Skeletal muscle tissue (tissue), 4 donors: ENCODE measurements around the gene ASPSCR1. TPM values are rescaled to one million over a fixed set of nuclear protein-coding genes. Genes with fewer than 3 reads are reported as not detected.
"Not testable (repeated sequence)": the region's sequence is repeated elsewhere in the genome, so short reads cannot be mapped to it uniquely, and the experiment has no call there.

ENCODE experiments used
- H3K27ac ChIP-seq: one replicate; pipeline ENCODE4 v1.7.0; 2013; ENCODE audit warnings: mild to moderate bottlenecking, low read depth, low read length, inconsistent platforms
- H3K27me3 ChIP-seq, 3 donors: one replicate each; pipeline ENCODE4 v1.7.0; 2013; ENCODE audit warnings: low read length in 3 of 3; ENCODE audit not compliant: control insufficient read depth in 3 of 3, insufficient read depth in 3 of 3
- H3K36me3 ChIP-seq, 3 donors: one replicate each; pipeline ENCODE4 v1.7.0; 2013; ENCODE audit warnings: low read length in 3 of 3; ENCODE audit not compliant: control insufficient read depth in 3 of 3, insufficient read depth in 3 of 3
- H3K4me1 ChIP-seq, 3 donors: one replicate each; pipeline ENCODE4 v1.7.0; 2013; ENCODE audit warnings: low read length in 3 of 3, mild to moderate bottlenecking in 3 of 3; ENCODE audit not compliant: control insufficient read depth in 3 of 3, insufficient read depth in 3 of 3
- H3K4me3 ChIP-seq, 3 donors: one replicate each; pipeline ENCODE4 v1.7.0; 2013; ENCODE audit warnings: low read length in 3 of 3
- H3K9ac ChIP-seq, 3 donors: one replicate each; pipeline ENCODE4 v1.7.0; 2013; ENCODE audit warnings: low read length in 3 of 3, mild to moderate bottlenecking in 3 of 3, moderate library complexity in 2 of 3, low read depth in 1 of 3
- H3K9me3 ChIP-seq, 3 donors: one replicate each; pipeline ENCODE4 v1.7.0; 2013; ENCODE audit warnings: low read length in 3 of 3; ENCODE audit not compliant: control insufficient read depth in 3 of 3
- total RNA-seq: library from RNA; depleted of rRNA; stranded (reverse); fragments of >200 nt; gene quantifications from one replicate; pipeline ENCODE4 v1.2.3, GENCODE V29; 2014
- donor health status: Osteomylitis.

Gene ASPSCR1
- total RNA-seq, 1 donor from 2014 or later = 18.8 TPM

DNA sequence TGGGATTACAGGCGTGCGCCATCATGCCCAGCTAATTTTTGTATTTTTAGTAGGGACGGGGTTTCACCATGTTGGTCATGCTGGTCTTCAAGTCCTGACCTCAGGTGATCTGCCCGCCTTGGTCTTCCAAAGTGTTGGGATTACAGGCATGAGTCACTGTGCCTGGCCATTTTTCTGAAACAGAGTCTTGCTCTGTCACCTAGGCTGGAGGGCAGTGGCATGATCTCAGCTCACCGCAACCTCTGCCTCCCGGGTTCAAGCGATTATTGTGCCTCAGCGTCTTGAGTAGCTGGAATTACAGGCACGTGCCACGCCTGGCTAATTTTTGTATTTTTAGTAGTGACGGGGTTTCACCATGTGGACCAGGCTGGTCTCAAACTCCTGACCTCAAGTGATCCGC is 4.1 kb downstream of the ASPSCR1 start:
- not testable (repeated sequence) for H3K27me3 ChIP-seq, H3K27ac ChIP-seq, H3K9ac ChIP-seq, H3K4me3 ChIP-seq, H3K9me3 ChIP-seq
- peaks cover 18 to 25% (median 21%) of the 10 kb centered on the region in 3 donors for H3K4me1 ChIP-seq
- H3K36me3 ChIP-seq = peaks cover 25 to 34% (median 27%) of the 10 kb centered on the region in 3 donors

DNA sequence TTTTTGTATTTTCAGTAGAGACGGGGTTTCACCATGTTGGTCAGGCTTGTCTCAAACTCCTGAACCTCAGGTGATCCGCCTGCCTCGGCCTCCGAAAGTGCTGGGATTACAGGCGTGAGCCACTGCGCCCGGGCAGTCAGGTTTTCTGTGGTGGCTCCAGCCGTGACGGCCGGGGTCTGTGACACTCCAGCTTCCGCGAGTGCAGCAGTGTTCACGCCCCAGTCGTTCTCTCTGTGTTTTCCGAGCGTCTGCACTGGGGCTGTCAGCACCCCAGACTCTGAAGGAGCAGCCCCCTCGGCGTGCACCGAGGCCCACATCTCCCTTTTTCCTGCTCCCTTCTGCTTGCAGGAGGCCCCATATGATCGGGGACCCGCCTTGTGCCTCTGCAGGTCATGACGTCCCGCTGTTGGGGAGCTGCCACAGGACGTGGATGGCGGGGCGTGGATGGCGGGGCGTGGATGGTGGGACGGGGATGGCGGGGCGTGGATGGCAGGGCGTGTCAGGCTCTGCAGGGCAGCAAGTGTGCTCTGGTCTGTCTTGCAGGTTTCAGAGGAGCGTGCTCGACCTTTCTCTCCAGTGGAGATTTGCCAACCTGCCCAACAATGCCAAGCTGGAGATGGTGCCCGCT is 5.7 kb downstream of the ASPSCR1 start:
- no peaks in the 10 kb centered on the region for H3K9me3 ChIP-seq
- H3K9ac ChIP-seq = no peak overlapping the region
- H3K4me1 ChIP-seq = peaks cover 12 to 18% (median 15%) of the 10 kb centered on the region in 3 donors
- H3K4me3 ChIP-seq = no peak overlapping the region
- H3K27me3 ChIP-seq = no peaks in the 10 kb centered on the region
- H3K27ac ChIP-seq = no peak overlapping the region
- H3K36me3 ChIP-seq = peaks cover 29 to 39% (median 33%) of the 10 kb centered on the region in 3 donors

DNA sequence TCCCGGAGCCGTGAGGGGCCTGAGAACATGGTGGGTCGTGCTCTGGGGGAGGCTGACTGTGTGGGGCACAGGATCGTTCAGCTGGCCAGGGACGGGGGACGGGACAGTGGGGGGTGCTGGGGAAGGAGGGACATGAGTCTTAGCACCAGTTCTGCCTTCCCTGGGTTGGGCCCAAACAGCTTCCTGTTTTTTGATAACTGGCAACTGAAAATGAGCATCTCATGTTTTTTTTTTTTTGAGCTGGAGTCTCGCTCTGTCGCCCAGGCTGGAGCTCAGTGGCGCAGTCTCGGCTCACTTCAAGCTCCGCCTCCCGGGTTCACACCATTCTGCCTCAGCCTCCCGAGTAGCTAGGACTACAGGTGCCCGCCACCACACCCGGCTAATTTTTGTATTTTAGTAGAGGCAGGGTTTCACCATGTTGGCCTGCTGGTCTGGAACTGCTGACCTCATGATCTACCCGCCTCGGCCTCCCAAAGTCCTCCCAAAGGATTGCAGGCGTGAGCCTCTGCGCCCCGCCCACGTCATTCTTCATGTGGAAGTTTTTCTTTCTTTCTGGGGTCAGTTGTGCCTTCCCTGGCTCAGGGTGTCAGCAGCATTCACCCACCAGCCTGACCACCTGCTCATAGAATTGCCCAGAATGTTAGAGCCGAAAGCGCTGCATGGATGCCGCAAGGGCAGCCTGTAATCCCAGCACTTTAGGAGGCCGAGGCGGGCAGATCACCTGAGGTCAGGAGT is 6.4 kb downstream of the ASPSCR1 start:
- Histone ChIP-seq H3K27ac (no peak overlapping the region), H3K4me1 (peaks cover 7 to 13% (median 10%) of the 10 kb centered on the region in 3 donors), H3K27me3 (no peaks in the 10 kb centered on the region), H3K9me3 (no peaks in the 10 kb centered on the region), H3K4me3 (no peak overlapping the region), H3K9ac (no peak overlapping the region), H3K36me3 (peaks cover 29 to 39% (median 33%) of the 10 kb centered on the region in 3 donors)

DNA sequence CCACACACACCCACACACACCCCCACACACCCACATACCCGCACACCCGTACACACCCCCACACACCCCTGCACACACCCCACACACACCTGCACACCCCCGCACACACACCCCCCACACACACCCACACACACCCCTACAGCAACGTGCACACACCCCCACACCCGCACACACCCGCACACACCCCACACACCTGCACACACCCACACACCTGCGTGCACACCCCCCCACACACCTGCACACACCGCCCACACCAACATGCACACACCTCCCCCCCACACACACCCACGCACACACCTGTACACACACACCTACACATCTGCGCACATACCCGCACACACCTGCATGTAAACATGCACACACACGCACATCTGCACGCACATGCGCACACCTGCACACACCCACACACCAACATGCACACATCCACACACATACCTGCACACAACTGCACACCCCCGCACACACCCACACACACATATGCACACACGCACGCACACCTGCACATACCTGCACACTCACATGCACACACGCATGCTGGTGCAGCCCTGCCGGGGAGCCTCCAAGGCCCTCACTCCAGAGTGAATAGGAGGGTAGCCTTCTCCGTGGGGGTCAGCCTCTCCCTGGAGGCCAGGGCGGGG is 7.5 kb downstream of the ASPSCR1 start:
- no peak overlapping the region for H3K4me3 ChIP-seq
- no peaks in the 10 kb centered on the region for H3K27me3 ChIP-seq
- H3K9me3 ChIP-seq = no peaks in the 10 kb centered on the region
- H3K4me1 ChIP-seq = peaks cover 0 to 7% (median 3%) of the 10 kb centered on the region in 3 donors
- no peak overlapping the region for H3K9ac ChIP-seq
- peaks cover 27 to 33% (median 29%) of the 10 kb centered on the region in 3 donors for H3K36me3 ChIP-seq
- H3K27ac ChIP-seq = no peak overlapping the region

DNA sequence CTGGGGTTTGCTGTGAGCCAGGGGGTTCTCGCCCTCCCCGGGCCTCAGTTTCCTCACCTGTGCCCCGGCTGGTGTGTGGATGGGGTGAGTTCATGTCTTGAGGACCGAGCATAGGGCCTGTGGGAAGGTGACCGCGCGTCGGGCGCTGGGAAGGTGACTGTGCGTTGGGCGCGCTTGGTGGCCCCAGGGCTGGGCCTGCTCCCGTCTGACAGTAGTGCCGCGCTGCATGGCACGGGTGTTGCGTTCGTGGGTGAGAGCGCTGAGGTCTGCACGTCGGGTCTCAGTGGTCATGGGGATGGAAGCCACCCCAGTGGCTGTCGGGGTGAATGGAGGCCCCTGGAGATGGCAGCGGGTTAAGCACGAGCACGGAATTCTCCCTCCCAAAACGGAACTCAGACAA is 9.2 kb downstream of the ASPSCR1 start:
- no peaks in the 10 kb centered on the region for H3K9me3 ChIP-seq
- H3K4me3 ChIP-seq = no peak overlapping the region
- no peaks in the 10 kb centered on the region for H3K27me3 ChIP-seq
- no peak overlapping the region for H3K27ac ChIP-seq
- H3K4me1 ChIP-seq = peaks cover 11 to 14% (median 11%) of the 10 kb centered on the region in 3 donors
- peaks cover 24 to 27% (median 26%) of the 10 kb centered on the region in 3 donors for H3K36me3 ChIP-seq
- H3K9ac ChIP-seq = no peak overlapping the region

DNA sequence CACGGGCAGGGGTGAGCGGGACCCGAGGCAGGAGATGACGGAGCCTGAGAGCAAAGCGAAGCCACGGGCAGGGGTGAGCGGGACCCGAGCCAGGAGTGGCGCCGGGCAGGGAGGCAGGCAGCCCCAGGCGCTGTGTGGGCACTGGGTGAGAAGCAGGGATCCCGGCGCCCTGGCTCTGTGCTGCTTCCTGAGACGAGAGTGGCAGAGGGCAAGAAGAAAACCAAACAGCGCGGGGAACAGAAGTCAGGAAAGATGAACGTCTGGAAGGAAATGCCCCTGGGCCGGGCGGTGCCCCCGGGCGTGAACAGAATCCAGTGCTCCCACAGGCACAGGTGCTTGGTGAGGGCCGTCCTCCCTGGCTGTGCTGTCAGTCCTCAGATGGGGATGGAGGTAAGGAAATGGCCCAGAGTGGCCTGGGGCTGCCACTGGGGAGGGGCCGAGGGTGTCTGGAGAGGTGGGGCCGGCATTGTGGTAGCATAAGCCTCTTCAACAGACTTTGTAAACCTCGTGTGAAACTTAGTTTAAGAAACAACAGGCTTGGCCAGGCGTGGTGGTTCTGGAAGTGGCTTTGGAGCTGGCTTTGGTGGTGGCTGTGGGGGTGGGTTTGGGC is 9.8 kb downstream of the ASPSCR1 start:
- no peak overlapping the region for H3K4me3 ChIP-seq
- H3K27ac ChIP-seq = no peak overlapping the region
- H3K4me1 ChIP-seq = peaks cover 17 to 21% (median 18%) of the 10 kb centered on the region in 3 donors
- H3K27me3 ChIP-seq = no peaks in the 10 kb centered on the region
- peaks cover 24 to 27% (median 26%) of the 10 kb centered on the region in 3 donors for H3K36me3 ChIP-seq
- no peaks in the 10 kb centered on the region for H3K9me3 ChIP-seq
- H3K9ac ChIP-seq = no peak overlapping the region

DNA sequence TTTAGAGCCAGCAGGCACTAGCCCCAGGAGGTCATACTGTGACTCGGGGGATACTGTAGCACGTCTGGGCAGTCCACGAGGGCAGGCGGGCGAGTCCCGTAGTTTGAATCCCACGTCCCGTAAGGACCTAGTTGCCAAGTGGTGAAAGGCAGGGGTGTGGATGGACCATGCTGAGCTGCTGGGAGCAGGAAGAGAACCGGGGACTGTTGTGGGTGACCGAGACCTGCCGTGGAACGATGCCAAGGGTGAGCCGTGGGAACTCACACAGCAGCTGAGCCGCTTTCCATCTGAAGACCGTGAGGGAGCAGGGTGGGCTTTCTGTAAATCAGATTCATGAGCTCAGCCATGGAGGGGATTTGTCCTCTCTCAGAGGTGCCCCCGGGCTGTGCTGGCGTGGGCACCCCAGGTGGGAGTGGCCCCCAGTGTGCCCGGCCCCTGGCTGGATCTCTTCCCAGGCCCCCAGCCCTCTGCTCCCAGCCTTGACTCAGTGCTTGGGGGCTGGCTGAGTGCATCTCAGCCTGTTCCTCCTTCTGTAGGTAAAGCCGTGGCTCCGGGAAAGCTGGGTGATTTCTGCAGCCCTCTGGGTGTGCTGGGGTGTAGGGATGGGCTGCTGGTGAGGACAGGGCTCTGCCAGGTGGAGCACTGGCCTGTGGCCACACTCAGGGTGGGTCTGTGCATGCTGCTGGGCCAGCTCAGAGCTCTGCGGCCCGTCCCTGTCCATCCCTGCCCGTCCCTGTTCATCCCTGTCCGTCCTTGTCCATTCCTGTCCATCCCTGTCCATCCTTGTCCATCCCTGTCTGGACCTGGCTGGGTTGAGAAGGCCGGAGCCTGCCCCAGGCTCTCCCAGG is 13.6 kb downstream of the ASPSCR1 start:
- Histone ChIP-seq H3K9me3 (no peaks in the 10 kb centered on the region), H3K4me1 (peaks cover 23 to 38% (median 31%) of the 10 kb centered on the region in 3 donors), H3K27ac (peak overlapping the region; percentile 73), H3K36me3 (peaks cover 7 to 16% (median 8%) of the 10 kb centered on the region in 3 donors), H3K4me3 (peak overlapping the region; percentile 10 to 67 (median 52)), H3K9ac (peak overlapping the region; percentile 51 to 81 (median 56)), H3K27me3 (no peaks in the 10 kb centered on the region)

DNA sequence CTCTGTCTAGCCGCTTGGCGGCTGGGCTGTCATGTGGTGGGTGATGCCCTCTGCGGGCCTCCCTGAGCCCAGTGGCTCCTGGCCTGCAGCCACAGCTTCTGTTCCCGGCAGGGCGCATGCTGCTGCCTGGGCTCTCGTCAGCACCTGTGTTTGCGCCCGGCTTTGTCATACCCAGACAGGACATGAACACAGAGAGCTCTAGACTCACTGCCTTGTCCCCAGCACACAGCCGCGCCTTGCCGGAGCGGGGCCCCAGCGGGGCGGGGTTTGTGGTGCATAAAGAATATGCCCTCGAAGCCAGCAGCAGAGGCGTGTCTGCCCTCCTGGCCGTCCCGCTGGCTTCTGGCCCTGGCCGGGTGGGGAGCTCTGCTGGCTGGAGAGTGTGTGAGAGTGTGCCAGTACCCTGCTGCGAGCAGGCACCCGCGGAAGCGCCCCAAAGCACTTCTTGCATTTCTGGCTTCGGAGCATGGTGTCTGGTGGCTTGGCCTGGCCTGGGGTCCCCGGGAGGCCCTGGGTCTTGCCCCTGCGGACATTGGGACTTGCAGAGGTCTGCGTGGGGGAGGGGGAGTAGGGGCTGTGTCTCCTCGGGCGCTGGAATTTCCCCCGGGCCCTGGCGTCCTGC is 14.4 kb downstream of the ASPSCR1 start:
- peak overlapping the region; percentile 73 for H3K27ac ChIP-seq
- no peaks in the 10 kb centered on the region for H3K27me3 ChIP-seq
- no peaks in the 10 kb centered on the region for H3K9me3 ChIP-seq
- peak overlapping the region; percentile 14 to 67 (median 52) for H3K4me3 ChIP-seq
- H3K4me1 ChIP-seq = peaks cover 23 to 38% (median 31%) of the 10 kb centered on the region in 3 donors
- peaks cover 4 to 12% (median 7%) of the 10 kb centered on the region in 3 donors for H3K36me3 ChIP-seq
- H3K9ac ChIP-seq = peak overlapping the region; percentile 56 to 81 (median 65)
